ENCODE measurements around the gene HIVEP1. TPM values are rescaled to one million over a fixed set of nuclear protein-coding genes. Genes with fewer than 3 reads are reported as not detected.

Gene HIVEP1
- total and polyA plus RNA-seq, 2 of the 8 experiments (the other 6 are each of a cell fraction or from before 2014, with no cell fraction given), result 22.6 to 23.1 TPM

DNA sequence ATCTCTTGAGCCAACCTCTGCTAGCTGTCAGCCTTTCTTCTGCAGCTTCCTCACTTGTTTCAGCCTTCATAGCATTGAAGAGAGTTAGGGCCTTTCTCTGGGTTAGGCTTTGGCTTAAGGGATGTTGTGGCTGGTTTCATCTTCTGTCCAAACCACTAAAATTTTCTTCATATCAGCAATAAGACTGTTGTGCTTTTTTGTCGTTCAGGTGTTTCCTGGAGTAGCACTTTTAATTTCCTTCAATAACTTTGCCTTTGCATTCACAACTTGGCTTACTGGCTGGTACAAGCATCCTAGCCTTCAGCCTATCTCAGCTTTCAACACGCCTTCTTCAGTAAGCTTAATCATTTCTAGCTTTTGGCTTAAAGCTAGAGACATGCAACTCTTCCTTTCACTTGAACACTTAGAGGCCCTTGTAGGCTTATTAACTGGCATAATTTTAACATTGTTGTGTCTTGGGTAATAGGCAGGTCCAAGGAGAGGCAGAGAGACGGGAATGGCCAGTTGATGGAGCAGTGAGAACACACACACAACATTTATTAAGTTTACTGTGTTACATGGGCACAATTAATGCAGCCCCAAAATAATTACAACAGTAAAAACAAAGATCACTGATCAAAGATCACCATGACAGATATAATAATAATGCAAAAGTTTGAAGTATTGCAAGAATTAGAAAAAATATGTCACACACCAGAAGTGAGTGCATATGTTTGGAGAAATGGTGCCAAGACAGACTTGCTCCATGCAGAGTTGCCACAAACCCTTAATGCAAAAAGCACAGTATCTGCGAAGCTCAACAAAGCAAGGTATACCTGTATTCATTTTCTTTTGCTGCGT, 98.6 kb downstream of the HIVEP1 start:
- Histone ChIP-seq H4K20me1 (replicated peaks in 1 of 2; ENCODE audit: control insufficient read depth in 1 of 2, insufficient read depth in 2 of 2, low read length in 2 of 2) (no peaks in the 10 kb centered on the region), H3K27me3 (replicated peaks in 1 of 4; ENCODE audit: control insufficient read depth in 3 of 4, extremely low read depth in 1 of 4, insufficient read depth in 3 of 4, low read length in 3 of 4) (no peaks in the 10 kb centered on the region), H2BK12ac (ENCODE audit: low read depth, low read length) (no peak overlapping the region), H3K79me2 (ENCODE audit: control insufficient read depth in 1 of 2, insufficient read depth in 2 of 2, low read length in 2 of 2) (peaks cover 0 to 35% of the 10 kb centered on the region in 2 experiments; a peak in 2 of 4 replicates), H2BK120ac (replicated peaks; ENCODE audit: low read depth, low read length) (no peak overlapping the region), H3K4me2 (ENCODE audit: insufficient read depth in 1 of 2, low read depth in 2 of 2, low read length in 2 of 2) (no peak overlapping the region; a peak in 1 of 4 replicates), H2BK5ac (ENCODE audit: low read depth, low read length) (no peak overlapping the region), H2AFZ (ENCODE audit: low read length) (no peak overlapping the region), H3K9ac (replicated peaks in 1 of 4; ENCODE audit: extremely low read depth in 1 of 4, low read depth in 3 of 4, low read length in 3 of 4) (no peak overlapping the region), H3K36me3 (ENCODE audit: control insufficient read depth in 2 of 4, insufficient read depth in 4 of 4, low read length in 3 of 4) (peaks cover 0 to 12% (median 8%) of the 10 kb centered on the region in 4 experiments; a peak in 4 of 8 replicates), H3K9me3 (ENCODE audit: insufficient read depth in 2 of 2, low read depth in 1 of 2, low read length in 1 of 2) (no peaks in the 10 kb centered on the region; a peak in 2 of 4 replicates), H3K27ac (ENCODE audit: low read depth, low read length) (no peak overlapping the region), H3K4ac (replicated peaks; ENCODE audit: insufficient read length, low read depth, low read length) (no peak overlapping the region), H3K4me1 (replicated peaks in 1 of 4; ENCODE audit: control insufficient read depth in 3 of 4, insufficient read depth in 4 of 4, low read length in 3 of 4) (peaks cover 0 to 9% (median 3%) of the 10 kb centered on the region in 4 experiments; a peak in 3 of 7 replicates), H2BK15ac (ENCODE audit: low read length) (no peak overlapping the region), H2AK5ac (ENCODE audit: low read depth, low read length) (no peak overlapping the region), H2BK20ac (ENCODE audit: low read length) (no peak overlapping the region), H4K91ac (replicated peaks; ENCODE audit: insufficient read length, low read length) (no peak overlapping the region), H3K56ac (replicated peaks; ENCODE audit: insufficient read length, low read depth, low read length) (no peak overlapping the region), H3K14ac (ENCODE audit: insufficient read length) (no peak overlapping the region), H3K23ac (ENCODE audit: insufficient read length) (no peak overlapping the region), H4K8ac (ENCODE audit: extremely low read depth, insufficient read depth, low read length) (no peak overlapping the region), H3K4me3 (ENCODE audit: extremely low read depth in 1 of 4, insufficient read depth in 2 of 4, low read depth in 3 of 4, low read length in 4 of 4) (no peak overlapping the region), H3K79me1 (ENCODE audit: low read depth, low read length) (no peaks in the 10 kb centered on the region; the same call in 1 of the 2 replicates), H3K23me2 (ENCODE audit: low read depth, low read length) (no peaks in the 10 kb centered on the region), H4K5ac (ENCODE audit: insufficient read length, low read depth, low read length) (no peak overlapping the region), H3K18ac (ENCODE audit: extremely low read depth, low read length) (no peak overlapping the region)
- FAIRE-seq (no peak), DNase-seq (ENCODE audit: low read depth in 1 of 2, low spot score in 2 of 2) (no peak)
- POLR2A ChIA-PET (ENCODE audit: partially characterized antibody), result no interaction called here
- TF ChIP-seq TBP (IDR thresholded peaks at IDR 0.05; ENCODE audit: low read depth, low read length), result no peak
- 93% methylated on average over 5 of the region's 5 CpGs; no CpG with 5 or more reads in 1 of the 2 experiments for whole genome bisulfite sequencing, 2 experiments (ENCODE audit: extremely low coverage in 1 of 2, insufficient coverage in 1 of 2, insufficient read length in 1 of 2, insufficient replicate concordance in 2 of 2, low coverage in 1 of 2, low lambda C conversion rate in 2 of 2, missing lambda C conversion rate in 1 of 2)
- CTCF ChIA-PET (ENCODE audit: partially characterized antibody), result interaction anchor here (0.8 kb wide), 1 partner anchor 16 kb away, joined by 4 read pairs; no protein-coding TSS in a partner anchor
